ENCODE data around the gene SQSTM1. TPM values are rescaled to one million over a fixed set of nuclear protein-coding genes. Genes with fewer than 3 reads are reported as not detected.

The SQSTM1 gene
- total and polyA plus RNA-seq, 2 of the 8 experiments (the other 6 are each of a cell fraction or from before 2014, with no cell fraction given), result 78.6 to 110 TPM

- no peak for TF ChIP-seq CHD7 (IDR thresholded peaks at IDR 0.05; ENCODE audit: insufficient replicate concordance, low read length)
- no peak for TF ChIP-seq BACH1 (IDR thresholded peaks at IDR 0.05; ENCODE audit: low read length)
- no peak for TF ChIP-seq USF2 (IDR thresholded peaks at IDR 0.05; ENCODE audit: low read length)
- no peak for TF ChIP-seq TCF12 (IDR thresholded peaks at IDR 0.05; ENCODE audit: low read depth, low read length)
- no peak for TF ChIP-seq SRF (IDR thresholded peaks at IDR 0.05; ENCODE audit: low read depth, low read length)
Measured at GRCh38 chr5:179869101-179869500, 48.4 kb downstream of the SQSTM1 start (continued).

Measured in H1 (cell line).